Tibial nerve (tissue), 4 donors: Measurements from ENCODE around the gene TLE3.

Source experiments
- CTCF ChIP-seq, 5 experiments: fragments of 200-600 bp in 3 of 5; fragments of 450-650 bp in 2 of 5; sonication (generic) in 3 of 5; IDR thresholded peaks; one replicate each; pipeline ENCODE4 v1.5.1; 2016 to 2019; ENCODE audit warnings: antibody characterized with exemption in 5 of 5, mild to moderate bottlenecking in 3 of 5, moderate library complexity in 2 of 5
- EP300 ChIP-seq, 2 donors: sonication (generic); formaldehyde crosslinking; IDR thresholded peaks; one replicate each; pipeline ENCODE4 v1.6.1; 2017; ENCODE audit warnings: antibody characterized with exemption in 2 of 2, mild to moderate bottlenecking in 1 of 2

DNA sequence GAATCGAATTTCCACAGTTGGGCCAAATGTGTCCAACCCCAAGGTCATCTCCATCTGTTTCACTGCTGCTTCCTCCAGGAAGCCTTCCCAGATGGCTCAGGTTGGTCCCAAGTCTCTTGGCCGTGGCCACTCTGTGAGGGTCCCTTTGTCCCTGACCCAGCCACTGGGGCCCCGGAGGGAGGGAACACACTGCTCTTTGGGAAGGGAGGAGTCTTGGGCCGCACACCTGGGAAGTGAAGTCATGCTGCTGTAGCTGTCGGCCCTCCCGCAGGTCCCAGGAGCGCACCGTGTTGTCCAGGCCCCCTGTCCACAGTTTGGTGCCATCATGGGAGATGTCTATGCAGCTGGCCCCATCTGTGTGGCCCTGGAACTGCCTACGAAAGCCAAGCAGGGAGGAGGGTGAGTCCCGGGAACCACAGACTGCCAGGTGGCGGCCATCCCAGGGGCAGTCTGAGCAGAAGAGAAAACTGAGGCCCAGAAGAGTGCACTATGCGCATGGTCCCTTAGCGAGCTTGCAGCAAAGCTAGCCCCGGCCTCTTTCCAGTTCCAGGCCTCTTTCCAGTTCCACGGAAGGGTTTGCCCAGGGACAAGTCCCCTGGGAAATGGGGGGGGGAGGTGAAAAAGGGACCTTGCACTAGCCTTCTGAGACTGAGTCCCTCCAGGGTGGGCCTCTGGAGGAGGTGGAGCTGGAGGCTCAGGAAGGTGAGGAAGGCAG, 44.6 kb downstream of the TLE3 start:
- TF ChIP-seq CTCF (IDR thresholded peaks at IDR 0.05) (no peak), EP300 (IDR thresholded peaks at IDR 0.05) (no peak)
